Uterus (tissue), 4 donors: Measurements from ENCODE around the gene CHD5. TPM values are rescaled to one million over a fixed set of nuclear protein-coding genes. Genes with fewer than 3 reads are reported as not detected.
A peak's percentile ranks its signal among the peaks of the same experiment; 100 is the strongest.
"Not testable (repeated sequence)": the region's sequence is repeated elsewhere in the genome, so short reads cannot be mapped to it uniquely, and the experiment has no call there.

Experiments
- DNase-seq, 2 donors: peaks; one replicate each; pipeline ENCODE4 v3.0.0-alpha.2; 2019 to 2020
- H3K27ac ChIP-seq, 2 donors: fragments of 200-600 bp; sonication (generic); 1 replicate in 1 of 2; 2 replicates in 1 of 2; pipeline ENCODE4 v1.5.1; 2016 to 2018
- H3K27me3 ChIP-seq, 2 donors: fragments of 200-600 bp; sonication (generic); one replicate each; pipeline ENCODE4 v1.5.1; 2018 to 2019; ENCODE audit warnings: control low read depth in 1 of 2
- H3K36me3 ChIP-seq, 2 donors: fragments of 200-600 bp; sonication (generic); one replicate each; pipeline ENCODE4 v1.5.1; 2019; ENCODE audit warnings: control low read depth in 1 of 2
- H3K4me1 ChIP-seq, 2 donors: fragments of 200-600 bp; sonication (generic); one replicate each; pipeline ENCODE4 v1.5.1; 2018 to 2019; ENCODE audit warnings: control low read depth in 1 of 2
- H3K4me3 ChIP-seq, 2 donors: fragments of 200-600 bp; sonication (generic); 1 replicate in 1 of 2; 2 replicates in 1 of 2; pipeline ENCODE4 v1.5.1; 2018 to 2019; ENCODE audit warnings: mild to moderate bottlenecking in 1 of 2
- H3K9me3 ChIP-seq, 2 donors: fragments of 200-600 bp; sonication (generic); one replicate each; pipeline ENCODE4 v1.5.1; 2019; ENCODE audit warnings: control low read depth in 1 of 2
- POLR2A ChIP-seq, 2 donors: fragments of 450-650 bp; IDR thresholded peaks; one replicate each; pipeline ENCODE4 v1.6.1; 2016; ENCODE audit warnings: antibody characterized with exemption in 2 of 2, mild to moderate bottlenecking in 1 of 2, moderate library complexity in 1 of 2
- intact Hi-C: fragments of 100-400 bp; cut with DNase I; formaldehyde crosslinking; loops from one replicate; pipeline ENCODE4 v1.15.1; 2023; ENCODE audit warnings: low total_unique reads
- total RNA-seq, 4 donors: library from RNA; depleted of rRNA in 3 of 4; stranded (reverse); fragments of >200 nt in 3 of 4; gene quantifications; one replicate each; pipeline versions ENCODE4 v1.1.0 to v1.2.4, GENCODE V29; 2014 to 2023
- TF ChIP-seq, protein P1 (sequence below), 4 experiments: fragments of 200-600 bp in 2 of 4; fragments of 450-650 bp in 2 of 4; sonication (generic) in 2 of 4; IDR thresholded peaks; one replicate each; pipeline ENCODE4 v1.5.1; 2016 to 2019; ENCODE audit warnings: antibody characterized with exemption in 4 of 4, mild to moderate bottlenecking in 2 of 4, moderate library complexity in 1 of 4
- donor health status: DM: yes; HTN: yes; CAD: no.

CHD5 gene
- total RNA-seq, 4 donors from 2014 or later, result 0.69 to 1.3 TPM; not detected in 2

DNA sequence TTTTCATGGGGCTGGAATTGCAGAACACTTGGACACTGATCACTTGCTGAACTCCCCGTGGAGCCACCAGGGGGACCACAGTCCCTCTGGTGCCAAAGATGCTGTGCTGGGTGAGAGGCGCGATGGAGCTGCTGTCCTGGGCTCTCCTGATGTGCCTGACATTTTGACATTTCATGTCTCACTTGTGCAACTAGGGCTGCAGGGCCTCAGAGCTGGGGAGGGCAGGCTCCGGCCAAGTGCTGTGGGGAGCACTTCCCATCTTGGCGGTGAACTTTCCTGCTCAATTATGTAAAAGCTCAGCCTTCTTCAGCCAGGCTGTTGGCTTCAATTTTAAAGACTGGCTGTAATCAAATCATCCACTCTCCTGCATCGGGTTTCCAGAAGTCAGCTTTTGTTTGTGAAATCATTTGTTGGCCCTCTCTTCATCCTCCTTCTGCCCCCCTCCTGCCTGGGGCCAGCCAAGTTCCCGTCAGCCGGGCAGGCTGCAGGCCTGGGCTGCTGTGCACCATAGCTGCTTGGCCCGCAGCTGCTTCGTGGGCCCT, 97.6 kb downstream of the CHD5 start:
- TF ChIP-seq, protein P1, sequence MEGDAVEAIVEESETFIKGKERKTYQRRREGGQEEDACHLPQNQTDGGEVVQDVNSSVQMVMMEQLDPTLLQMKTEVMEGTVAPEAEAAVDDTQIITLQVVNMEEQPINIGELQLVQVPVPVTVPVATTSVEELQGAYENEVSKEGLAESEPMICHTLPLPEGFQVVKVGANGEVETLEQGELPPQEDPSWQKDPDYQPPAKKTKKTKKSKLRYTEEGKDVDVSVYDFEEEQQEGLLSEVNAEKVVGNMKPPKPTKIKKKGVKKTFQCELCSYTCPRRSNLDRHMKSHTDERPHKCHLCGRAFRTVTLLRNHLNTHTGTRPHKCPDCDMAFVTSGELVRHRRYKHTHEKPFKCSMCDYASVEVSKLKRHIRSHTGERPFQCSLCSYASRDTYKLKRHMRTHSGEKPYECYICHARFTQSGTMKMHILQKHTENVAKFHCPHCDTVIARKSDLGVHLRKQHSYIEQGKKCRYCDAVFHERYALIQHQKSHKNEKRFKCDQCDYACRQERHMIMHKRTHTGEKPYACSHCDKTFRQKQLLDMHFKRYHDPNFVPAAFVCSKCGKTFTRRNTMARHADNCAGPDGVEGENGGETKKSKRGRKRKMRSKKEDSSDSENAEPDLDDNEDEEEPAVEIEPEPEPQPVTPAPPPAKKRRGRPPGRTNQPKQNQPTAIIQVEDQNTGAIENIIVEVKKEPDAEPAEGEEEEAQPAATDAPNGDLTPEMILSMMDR (IDR thresholded peaks at IDR 0.05), result no peak
- TF ChIP-seq POLR2A (IDR thresholded peaks at IDR 0.05), result no peak
- no peaks in the 10 kb centered on the region for H3K4me1 ChIP-seq
- H3K36me3 ChIP-seq, result no peaks in the 10 kb centered on the region
- no peak overlapping the region for H3K4me3 ChIP-seq
- H3K27ac ChIP-seq, result no peak overlapping the region
- intact Hi-C loops, result no loop called here
- H3K27me3 ChIP-seq, result no peaks in the 10 kb centered on the region
- H3K9me3 ChIP-seq, result no peaks in the 10 kb centered on the region
- DNase-seq, result peak in 1 of 2 donors; percentile 59

- H3K4me3 ChIP-seq, result no peak overlapping the region
- H3K36me3 ChIP-seq, result no peaks in the 10 kb centered on the region
- H3K27me3 ChIP-seq, result no peaks in the 10 kb centered on the region
- DNase-seq, result no peak
- H3K9me3 ChIP-seq, result no peaks in the 10 kb centered on the region
- no peaks in the 10 kb centered on the region for H3K4me1 ChIP-seq
- no peak overlapping the region for H3K27ac ChIP-seq
- TF ChIP-seq, protein P1 (IDR thresholded peaks at IDR 0.05), result no peak
- no peak for TF ChIP-seq POLR2A (IDR thresholded peaks at IDR 0.05)
- intact Hi-C loops, result no loop called here
Measured at GRCh38 chr1:6081901-6082300, 98.2 kb downstream of the CHD5 start.

- no peaks in the 10 kb centered on the region for H3K4me1 ChIP-seq
- no peaks in the 10 kb centered on the region for H3K27me3 ChIP-seq
- no peak overlapping the region for H3K4me3 ChIP-seq
- no peaks in the 10 kb centered on the region for H3K36me3 ChIP-seq
- DNase-seq, result no peak
- TF ChIP-seq POLR2A (IDR thresholded peaks at IDR 0.05), result no peak
- TF ChIP-seq, protein P1 (IDR thresholded peaks at IDR 0.05), result no peak
- no peaks in the 10 kb centered on the region for H3K9me3 ChIP-seq
- intact Hi-C loops, result no loop called here
- H3K27ac ChIP-seq, result no peak overlapping the region
Measured at GRCh38 chr1:6080469-6080868, 99.7 kb downstream of the CHD5 start.

GRCh38 chr1:6077919-6078318, 102.2 kb downstream of the CHD5 start:
- intact Hi-C loops, result no loop called here
- no peaks in the 10 kb centered on the region for H3K27me3 ChIP-seq

GRCh38 chr1:6077506-6077905, 102.6 kb downstream of the CHD5 start:
- Histone ChIP-seq H3K36me3 (no peaks in the 10 kb centered on the region), H3K27ac (no peak overlapping the region), H3K4me3 (no peak overlapping the region), H3K27me3 (no peaks in the 10 kb centered on the region), H3K9me3 (no peaks in the 10 kb centered on the region), H3K4me1 (no peaks in the 10 kb centered on the region)
- no peak for DNase-seq
- intact Hi-C loops, result no loop called here
- TF ChIP-seq POLR2A (IDR thresholded peaks at IDR 0.05), result no peak
- TF ChIP-seq, protein P1 (IDR thresholded peaks at IDR 0.05), result no peak

More at GRCh38 chr1:6077919-6078318, 102.2 kb downstream of the CHD5 start:
- Histone ChIP-seq H3K4me3 (no peak overlapping the region), H3K4me1 (no peaks in the 10 kb centered on the region), H3K9me3 (no peaks in the 10 kb centered on the region), H3K27ac (no peak overlapping the region), H3K36me3 (no peaks in the 10 kb centered on the region)
- TF ChIP-seq, protein P1 (IDR thresholded peaks at IDR 0.05), result no peak
- no peak for TF ChIP-seq POLR2A (IDR thresholded peaks at IDR 0.05)
- no peak for DNase-seq

DNA sequence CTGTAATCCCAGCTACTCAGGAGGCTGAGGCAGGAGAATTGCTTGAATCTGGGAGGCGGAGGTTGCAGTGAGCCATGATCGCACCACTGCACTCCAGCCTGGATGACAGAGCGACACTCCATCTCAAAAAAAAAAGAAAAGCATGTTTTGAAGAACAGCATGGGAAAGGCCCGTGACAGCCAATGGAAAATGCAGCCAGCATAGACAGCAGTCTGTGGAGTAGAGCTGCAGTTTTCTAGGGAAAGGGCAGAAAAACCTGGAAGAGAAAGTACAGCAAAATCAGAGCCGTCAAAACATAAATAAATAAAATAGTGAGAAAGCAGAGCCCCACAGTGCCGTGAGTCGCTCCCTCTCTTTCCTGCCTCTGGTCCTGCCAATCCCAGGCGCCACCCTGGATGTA, 103.1 kb downstream of the CHD5 start:
- intact Hi-C loops, H3K9me3 ChIP-seq, H3K27ac ChIP-seq, H3K36me3 ChIP-seq, H3K27me3 ChIP-seq, H3K4me1 ChIP-seq, H3K4me3 ChIP-seq, DNase-seq: not testable (repeated sequence)
